GM23248 (cell line): ENCODE results near the gene HIPK2.

ENCODE experiments used
- EZH2 ChIP-seq: fragments of 200-600 bp; sonication (generic); IDR thresholded peaks from 2 replicates; pipeline ENCODE4 v1.6.1; 2018; ENCODE audit warnings: antibody characterized with exemption, mild to moderate bottlenecking; ENCODE audit not compliant: insufficient read depth, poor library complexity, severe bottlenecking
- EZH2phosphoT487 ChIP-seq: fragments of 200-600 bp; sonication (generic); IDR thresholded peaks from 2 replicates; pipeline ENCODE4 v1.6.1; 2018; ENCODE audit warnings: antibody characterized with exemption, moderate library complexity, mild to moderate bottlenecking, low read depth; ENCODE audit not compliant: insufficient read depth

DNA sequence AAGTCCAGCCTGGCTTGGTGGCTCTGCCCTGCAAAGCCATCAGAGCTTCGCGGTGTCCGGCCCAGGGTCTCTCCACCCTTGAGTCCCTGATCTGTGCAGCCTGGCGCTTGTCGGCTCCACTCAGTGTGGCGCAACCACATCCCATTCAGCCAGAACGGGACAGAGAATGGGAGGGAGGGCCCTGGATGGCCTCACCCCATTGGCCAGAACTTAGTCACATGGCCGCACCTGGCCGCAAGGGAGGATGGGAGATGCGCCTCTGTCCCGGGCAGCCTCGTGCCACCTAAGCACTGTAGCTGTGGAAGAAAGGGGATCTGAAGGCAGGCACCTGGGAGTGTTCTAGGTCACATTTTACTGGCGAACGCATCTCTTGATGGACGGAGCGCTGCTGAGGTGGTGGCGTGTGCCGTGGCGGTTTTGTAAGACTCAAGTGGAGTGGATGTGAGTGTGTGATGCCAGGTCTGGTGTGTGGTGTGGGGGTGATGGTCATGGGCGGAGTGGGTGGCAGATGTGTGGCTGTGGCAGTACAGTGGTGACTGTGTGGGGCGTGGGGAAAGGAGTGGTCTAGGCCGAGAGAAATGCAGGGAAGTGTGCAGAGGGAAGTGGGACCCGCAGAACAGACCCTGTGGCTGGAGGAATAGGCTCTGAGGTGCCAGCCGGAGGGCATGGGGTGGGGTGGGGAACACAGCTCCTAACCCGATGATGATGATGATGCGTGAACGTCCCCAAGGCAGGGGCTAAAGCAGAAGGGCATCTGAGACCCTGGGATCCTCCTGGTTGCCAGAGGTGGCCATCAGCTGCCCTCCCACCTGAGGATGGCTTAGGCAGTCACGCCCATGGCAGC, 235.3 kb downstream of the HIPK2 start:
- TF ChIP-seq EZH2 (no peak), EZH2phosphoT487 (no peak)
